ENCODE results near the gene EIPR1.

The EIPR1 gene

GRCh38 chr2:3173031-3173430 is 204.6 kb downstream of the EIPR1 start:
- no peak for DNase-seq (ENCODE audit: low read depth)
- TF ChIP-seq CTCF (IDR thresholded peaks at IDR 0.05; ENCODE audit: insufficient read depth, low read depth, low read length, missing control alignments), result no peak

GRCh38 chr2:3172265-3172935 is 205.2 kb downstream of the EIPR1 start:
- H3K4me3 ChIP-seq (ENCODE audit: low read length), result no peak overlapping the region
- peak; percentile 89 for DNase-seq (ENCODE audit: low read depth)
- no peak for TF ChIP-seq CTCF (IDR thresholded peaks at IDR 0.05; ENCODE audit: insufficient read depth, low read depth, low read length, missing control alignments)

More at GRCh38 chr2:3173031-3173430, 204.6 kb downstream of the EIPR1 start:
- no peak overlapping the region for H3K4me3 ChIP-seq (ENCODE audit: low read length)

- peak; percentile 20 for TF ChIP-seq CTCF (IDR thresholded peaks at IDR 0.05; ENCODE audit: insufficient read depth, low read depth, low read length, missing control alignments)
- DNase-seq (ENCODE audit: low read depth), result peak; percentile 64
- H3K4me3 ChIP-seq (ENCODE audit: low read length), result no peak overlapping the region
Measured at GRCh38 chr2:3171564-3172264, 205.9 kb downstream of the EIPR1 start.

- no peak for TF ChIP-seq CTCF (IDR thresholded peaks at IDR 0.05; ENCODE audit: insufficient read depth, low read depth, low read length, missing control alignments)
- no peak for DNase-seq (ENCODE audit: low read depth)
- H3K4me3 ChIP-seq (ENCODE audit: low read length), result no peak overlapping the region
Measured at GRCh38 chr2:3170792-3171455, 206.7 kb downstream of the EIPR1 start.

GRCh38 chr2:3169106-3169870 is 208.3 kb downstream of the EIPR1 start:
- no peak for TF ChIP-seq CTCF (IDR thresholded peaks at IDR 0.05; ENCODE audit: insufficient read depth, low read depth, low read length, missing control alignments)
- DNase-seq (ENCODE audit: low read depth), result peak; percentile 24

GRCh38 chr2:3168230-3168891 is 209.3 kb downstream of the EIPR1 start:
- no peak overlapping the region for H3K4me3 ChIP-seq (ENCODE audit: low read length)
- TF ChIP-seq CTCF (IDR thresholded peaks at IDR 0.05; ENCODE audit: insufficient read depth, low read depth, low read length, missing control alignments), result no peak
- peak; percentile 63 for DNase-seq (ENCODE audit: low read depth)

More at GRCh38 chr2:3169106-3169870, 208.3 kb downstream of the EIPR1 start:
- H3K4me3 ChIP-seq (ENCODE audit: low read length), result no peak overlapping the region

Measured in epithelial cell of esophagus (primary cell).